Activated naive CD4-positive, alpha-beta T cell (primary cell): ENCODE data around the gene GPHN.
"Not testable (repeated sequence)": the region's sequence is repeated elsewhere in the genome, so short reads cannot be mapped to it uniquely, and the experiment has no call there.

Experiments
- DNase-seq, 4 experiments: peaks; one replicate each; lab custom pipeline; 2025; lab: John Stamatoyannopoulos, UW

Gene GPHN

DNA sequence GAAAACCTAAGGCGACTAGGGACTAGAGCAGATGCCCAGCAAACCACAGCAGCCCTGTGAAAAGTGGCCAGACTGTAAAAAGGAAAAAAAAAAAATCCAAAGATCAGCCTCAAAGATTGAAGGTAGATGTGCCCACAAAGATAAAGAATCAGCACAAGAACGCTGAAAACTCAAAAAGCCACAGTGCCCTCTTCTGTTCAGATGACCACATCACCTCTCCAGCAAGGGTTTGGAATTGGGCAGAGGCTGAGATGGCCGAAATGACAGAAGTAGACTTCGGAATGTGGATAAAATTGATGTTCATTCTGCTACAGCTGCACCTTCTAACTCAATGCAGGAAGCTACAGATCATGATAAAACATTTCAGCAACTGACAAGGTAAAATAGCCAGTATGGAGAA, 154.4 kb downstream of the GPHN start:
- no peak for DNase-seq

DNA sequence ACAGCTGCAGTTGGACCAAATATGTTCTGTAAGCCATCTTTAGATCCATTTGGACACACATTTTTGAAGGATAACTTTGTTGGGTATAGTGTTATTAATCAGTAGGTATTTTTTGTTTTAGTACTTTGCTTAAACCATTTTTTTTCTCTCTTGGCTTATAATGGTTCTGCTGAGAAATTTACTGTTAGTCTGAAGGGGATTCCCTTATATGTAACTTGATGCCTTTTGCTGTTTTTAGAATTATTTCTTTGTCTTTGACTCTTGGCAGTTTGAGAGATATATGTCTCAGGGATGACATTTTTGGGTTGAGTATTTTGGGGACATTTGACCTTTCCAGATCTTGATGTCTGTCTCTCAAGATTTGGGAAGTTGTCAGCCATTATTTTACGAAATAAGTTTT, 169.8 kb downstream of the GPHN start:
- no peak for DNase-seq

DNA sequence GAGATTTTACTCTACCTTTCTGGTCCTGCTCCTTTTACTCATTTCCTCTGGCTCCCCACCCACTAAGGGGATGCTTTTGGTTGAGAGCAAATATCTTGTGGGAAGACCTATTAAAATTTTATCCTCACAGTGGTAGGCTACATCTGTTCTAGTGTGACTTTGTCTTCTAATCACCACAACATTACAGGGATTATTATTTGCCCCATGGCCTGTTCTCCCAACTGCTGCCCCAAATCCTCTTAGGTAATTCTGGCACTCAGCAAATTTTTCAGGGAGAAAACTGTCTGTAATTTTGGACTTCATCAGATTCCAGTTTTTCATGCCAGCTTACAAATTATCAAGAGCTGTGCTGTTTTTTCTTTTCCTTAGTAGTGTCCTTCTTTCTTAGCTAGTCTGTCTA, 172.3 kb downstream of the GPHN start:
- no peak for DNase-seq

DNA sequence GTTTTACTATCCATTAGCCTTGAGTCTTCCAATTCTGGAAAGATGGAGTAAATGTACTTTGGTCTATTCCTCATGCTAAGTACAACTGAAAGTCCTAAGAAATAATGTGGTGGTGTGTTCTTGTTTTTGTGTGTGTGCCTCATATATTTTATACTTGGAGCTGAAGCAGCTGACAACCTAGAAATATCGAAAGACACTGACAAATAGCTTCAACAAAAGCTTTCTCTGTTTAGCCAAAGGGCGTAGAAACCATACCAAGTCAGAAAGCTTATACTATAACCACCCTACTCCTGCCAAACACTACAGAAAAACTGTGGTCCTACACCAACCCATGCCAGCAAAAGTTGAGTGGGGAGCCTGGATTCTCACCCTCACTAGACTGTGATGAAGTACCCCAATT, 188.4 kb downstream of the GPHN start:
- no peak for DNase-seq

DNA sequence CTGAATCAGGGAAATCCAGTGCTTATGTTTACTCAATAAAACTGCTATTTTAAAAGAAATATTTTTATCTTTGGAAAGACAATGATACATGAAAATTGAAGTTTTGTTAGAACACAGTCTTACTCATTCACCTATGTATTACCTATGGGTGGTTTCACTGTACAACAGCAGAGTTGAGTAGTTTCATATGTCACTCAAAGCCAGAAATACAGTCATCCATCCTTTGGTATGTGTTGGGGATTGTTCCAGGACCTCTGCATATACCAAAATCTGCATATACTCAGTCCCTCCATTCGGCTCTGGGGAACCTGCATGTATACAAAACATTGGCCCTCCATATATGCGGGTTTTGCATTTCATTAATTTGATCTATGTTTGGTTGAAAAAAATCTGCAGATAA, 190.6 kb downstream of the GPHN start:
- DNase-seq = no peak

DNA sequence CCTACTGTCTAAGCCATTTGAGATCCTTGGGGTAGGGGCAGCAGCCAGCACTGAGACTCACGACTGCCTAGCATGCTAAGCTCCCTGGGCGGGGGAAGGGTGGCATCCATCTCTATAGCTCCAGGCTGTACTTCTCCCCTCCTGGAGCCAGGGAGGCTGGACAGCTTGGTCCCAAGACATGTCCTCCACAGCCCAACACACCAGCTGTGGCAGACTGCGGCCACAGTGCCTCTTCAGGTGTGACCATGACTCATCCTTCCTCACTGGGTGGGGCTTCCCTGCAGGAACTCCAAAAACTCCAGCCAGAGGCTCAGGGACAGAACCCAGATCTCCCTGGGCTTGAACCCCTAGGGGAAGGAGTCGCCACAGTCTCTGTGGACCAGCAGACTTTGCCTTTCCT, 193.9 kb downstream of the GPHN start:
- DNase-seq = no peak

DNA sequence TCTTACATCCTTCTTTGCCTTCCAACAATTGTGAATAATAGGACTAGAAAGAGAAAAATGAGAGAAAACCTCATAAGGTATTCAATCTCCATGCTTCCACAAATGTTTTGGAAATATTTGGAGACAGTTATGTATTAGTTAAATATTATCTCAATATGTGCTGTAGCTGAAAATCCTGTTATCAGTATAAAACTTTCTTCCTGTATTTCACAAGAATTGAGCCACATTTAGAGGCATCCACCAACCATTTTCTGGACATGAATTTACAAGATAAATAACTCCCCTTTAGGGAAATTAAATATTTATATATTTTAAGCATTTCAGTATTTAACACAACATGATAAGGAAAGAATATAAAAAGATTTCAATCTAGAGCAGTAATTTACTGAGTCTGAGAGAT, 200.3 kb downstream of the GPHN start:
- DNase-seq = no peak

DNA sequence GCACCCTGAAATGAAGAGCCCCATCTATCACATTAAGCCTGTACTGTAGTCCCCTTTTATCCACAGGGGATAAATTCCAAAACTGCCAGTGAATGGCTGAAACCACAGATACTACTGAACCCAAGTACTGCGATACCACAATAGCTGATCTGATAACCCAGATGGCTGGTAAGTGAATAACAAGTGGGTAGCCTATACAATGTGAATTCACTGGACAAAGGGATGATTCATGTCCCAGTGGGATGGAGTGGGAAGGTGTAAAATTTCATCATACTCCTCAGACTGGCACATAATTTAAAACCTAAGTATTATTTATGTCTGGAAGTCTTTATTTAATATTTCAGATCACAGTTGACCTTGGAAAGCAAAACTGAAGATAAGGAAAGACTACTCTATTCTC, 201.3 kb downstream of the GPHN start:
- DNase-seq = no peak

DNA sequence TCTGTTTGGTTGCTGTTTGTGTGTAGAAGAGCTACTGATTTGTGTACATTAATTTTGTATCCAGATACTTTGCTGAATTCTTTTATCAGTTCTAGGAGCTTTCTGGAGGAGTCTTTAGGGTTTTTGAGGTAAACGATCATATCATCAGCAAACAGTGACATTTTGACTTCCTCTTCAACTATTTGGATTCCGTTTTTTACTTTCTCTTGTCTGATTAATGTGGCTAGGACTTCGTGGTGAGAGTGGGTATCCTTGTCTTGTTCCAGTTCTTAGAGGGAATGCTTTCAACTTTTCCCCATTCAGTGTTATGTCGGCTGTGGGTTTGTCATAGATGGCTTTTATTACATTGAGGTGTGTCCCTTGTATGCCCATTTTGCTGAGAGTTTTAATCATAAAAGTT, 206.3 kb downstream of the GPHN start:
- DNase-seq = not testable (repeated sequence)

DNA sequence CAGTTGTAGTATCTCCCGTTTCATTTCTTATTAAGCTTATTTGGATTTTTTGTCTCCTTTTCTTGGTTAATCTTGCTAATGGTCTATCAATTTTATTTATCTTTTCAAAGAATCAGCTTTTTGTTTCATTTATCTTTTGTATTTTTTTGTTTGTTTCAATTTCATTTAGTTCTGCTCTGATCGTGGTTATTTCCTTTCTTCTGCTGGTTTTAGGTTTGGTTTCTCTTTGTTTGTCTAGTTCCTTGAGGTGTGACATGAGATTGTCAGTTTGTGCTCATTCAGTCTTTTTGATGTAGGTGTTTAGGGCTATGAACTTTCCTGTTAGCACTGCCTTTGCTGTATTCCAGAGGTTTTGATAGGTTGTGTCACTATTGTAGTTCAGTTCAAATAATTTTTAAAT, 207.4 kb downstream of the GPHN start:
- DNase-seq = not testable (repeated sequence)

DNA sequence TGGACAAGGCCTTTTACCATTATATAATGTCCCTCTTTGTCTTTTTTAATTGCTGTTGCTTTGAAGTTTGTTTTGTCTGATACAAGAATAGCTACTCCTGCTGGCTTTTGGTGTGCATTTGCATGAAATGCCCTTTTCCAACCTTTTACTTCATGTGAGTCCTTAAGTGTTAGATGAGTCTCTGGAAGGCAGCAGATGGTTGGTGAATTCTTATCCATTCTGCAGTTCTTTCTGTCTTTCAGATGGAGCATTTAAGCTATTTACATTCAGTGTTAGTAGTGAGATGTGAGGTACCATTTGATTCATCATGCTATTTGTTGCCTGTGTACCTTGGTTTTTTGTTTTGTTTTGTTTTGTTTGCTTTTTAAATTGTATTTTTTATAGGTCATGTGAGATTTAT, 208.3 kb downstream of the GPHN start:
- DNase-seq = no peak

DNA sequence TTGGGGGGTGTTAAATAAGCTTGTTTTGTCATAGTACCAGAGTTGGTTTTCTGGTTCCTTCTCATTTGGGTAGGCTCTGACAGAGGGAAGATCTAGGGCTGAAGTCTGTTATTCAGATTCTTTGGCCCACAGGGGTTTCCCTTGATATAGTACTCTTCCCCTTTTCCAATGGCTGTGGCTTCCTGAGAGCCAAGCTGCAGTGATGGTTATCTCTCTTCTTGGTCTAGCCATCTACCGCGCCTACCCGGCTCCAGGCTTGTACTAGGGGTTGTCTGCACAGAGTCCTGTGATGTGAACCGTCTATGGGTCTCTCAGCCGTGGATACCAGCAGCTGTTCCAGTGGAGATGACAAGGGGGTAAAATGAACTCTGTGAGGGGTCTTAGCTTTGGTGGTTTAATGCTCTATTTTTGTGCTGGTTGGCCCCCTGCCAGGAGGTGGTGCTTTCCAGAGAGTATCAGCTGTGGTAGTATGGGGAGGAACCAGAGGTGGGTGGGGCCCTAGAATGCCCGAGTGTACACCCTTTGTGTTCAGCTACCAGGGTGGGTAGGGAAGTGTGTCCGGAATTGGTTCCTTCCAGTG, 209.7 kb downstream of the GPHN start:
- DNase-seq = no peak

DNA sequence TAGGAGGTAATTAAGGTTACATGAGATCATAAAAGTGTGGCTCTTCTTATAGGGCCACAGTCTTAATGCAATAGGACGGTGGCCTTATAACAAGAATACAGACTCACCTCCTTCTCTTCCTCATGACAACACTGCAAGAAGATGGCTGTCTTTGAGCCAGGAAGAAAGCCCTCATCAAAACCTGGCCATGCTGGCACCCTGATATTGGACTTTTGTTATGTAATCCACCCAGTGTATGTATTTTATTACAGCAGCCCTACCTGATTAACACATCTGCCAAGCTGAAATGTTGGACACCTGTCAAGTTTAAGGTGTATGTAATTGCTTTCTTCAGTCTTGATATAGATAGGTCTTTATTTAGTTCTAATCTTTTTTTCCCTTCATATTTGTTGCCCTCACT, 217.0 kb downstream of the GPHN start:
- DNase-seq = no peak

DNA sequence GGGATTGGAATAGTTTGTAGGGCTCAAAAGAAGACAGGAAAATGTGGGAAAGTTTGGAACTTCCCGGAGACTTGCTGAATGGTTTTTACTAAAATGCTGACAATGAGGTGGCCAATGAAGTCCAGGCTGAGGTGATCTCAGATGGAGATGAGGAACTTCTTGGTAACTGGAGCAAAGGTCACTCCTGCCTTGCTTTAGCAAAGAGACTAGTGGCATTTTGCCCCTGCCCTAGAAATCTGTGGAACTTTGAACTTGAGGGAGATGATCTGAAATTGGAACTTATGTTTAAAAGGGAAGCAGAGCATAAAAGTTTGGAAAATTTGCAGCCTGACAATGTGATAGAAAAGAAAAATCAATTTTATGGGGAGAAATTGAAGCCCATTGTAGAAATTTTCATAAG, 223.4 kb downstream of the GPHN start:
- not testable (repeated sequence) for DNase-seq

DNA sequence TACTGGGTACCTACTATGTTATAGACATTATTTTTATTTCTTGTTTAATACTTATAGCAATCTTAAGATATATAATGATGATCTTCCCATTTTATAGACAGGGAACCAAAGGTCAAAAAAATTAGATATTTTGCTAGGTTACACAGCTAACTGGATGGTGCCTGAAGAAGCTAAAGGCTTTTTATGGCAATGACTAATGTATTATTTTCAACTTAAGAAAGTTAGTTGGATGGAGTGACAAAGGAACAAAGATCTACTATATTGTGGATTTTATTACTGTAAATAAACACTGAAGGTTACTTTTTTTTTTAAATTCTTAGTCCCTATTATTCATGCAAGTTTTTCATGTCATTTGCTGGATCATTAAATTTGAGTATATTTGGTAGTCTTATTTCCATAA, 227.9 kb downstream of the GPHN start:
- no peak for DNase-seq

DNA sequence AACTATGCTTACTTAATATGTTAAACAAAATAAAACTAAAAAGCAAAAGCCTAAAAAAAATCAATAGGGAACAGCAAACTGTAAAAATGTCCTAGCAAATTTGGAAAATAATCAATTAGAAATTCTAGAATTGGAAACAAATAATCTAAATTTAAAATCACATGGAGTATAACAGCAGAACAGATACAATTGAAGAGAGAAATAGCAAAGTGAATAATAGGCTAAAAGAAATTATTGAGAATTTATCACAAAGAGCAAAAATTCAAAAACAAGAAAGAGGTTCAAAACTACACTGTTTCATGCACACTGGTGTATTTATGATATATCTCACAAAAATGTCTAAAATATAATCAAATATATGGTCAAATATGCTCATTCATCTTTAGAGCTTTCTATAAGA, 231.9 kb downstream of the GPHN start:
- DNase-seq = no peak

DNA sequence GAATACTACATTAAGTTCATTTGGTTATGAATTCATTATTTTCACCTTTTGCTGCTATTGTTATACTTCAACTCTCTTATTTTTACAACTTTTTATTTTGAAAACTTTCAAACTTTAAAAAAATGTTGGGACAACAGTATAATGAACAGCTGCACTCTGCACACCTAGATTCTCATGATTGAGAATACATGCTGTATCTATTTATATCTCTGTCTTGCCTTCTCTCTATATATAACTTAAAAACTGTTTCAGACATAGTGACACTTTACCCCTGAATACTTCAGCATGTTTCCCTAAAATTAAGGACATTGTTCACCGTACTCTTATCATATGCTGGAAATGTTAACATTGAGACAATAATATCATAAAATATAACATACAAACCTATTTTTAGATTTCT, 237.1 kb downstream of the GPHN start:
- no peak for DNase-seq

DNA sequence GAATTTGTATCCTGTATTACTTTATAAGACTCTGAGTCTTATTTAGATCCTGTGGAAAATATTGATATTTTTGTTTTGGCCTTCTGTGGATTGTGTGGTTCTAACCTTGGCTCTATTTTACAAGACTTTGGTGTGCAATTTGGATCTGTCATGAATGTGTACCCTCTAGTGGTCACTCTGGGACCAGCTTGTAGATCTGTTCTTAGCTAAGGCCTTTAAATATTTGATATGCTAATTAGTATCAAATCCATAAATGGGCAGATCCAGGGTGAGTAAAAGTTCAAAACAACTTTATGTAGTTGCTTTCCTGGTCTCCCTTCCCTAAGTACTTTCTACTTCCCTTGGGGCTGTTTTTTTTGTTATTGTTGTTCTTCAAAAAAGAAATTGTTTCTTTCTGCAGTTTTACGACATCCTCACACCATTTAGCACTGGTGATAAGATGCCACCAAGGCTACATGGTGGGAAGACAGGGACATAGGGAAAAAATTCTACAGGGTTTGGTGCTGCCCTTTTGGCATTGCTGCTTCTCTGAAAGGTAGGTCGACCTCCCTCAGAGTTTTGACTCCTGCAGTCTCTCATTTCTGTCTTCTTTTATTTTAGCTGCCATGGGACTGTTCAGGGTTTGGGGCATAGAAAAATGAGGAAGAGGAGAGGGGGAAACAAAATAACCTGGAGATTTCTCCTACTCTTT, 238.5 kb downstream of the GPHN start:
- DNase-seq = no peak

DNA sequence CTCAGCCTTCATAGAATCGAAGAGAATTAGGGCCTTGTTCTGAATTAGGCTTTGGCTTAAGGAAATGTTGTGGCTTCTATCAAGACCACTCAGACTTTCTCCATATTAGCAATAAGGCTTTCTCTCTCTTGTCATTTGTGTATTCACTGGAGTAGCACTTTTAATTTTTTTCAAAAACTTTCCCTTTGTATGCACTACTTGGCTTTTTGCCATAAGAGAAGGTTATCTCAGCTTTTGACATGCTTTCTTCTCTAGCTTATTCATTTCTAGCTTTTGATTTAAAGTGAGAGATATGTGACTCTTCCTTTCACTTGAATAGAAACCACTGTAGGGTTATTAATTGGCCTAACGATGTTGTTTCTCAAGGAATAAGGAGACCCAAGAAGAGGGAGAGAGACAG, 244.2 kb downstream of the GPHN start:
- DNase-seq = no peak

DNA sequence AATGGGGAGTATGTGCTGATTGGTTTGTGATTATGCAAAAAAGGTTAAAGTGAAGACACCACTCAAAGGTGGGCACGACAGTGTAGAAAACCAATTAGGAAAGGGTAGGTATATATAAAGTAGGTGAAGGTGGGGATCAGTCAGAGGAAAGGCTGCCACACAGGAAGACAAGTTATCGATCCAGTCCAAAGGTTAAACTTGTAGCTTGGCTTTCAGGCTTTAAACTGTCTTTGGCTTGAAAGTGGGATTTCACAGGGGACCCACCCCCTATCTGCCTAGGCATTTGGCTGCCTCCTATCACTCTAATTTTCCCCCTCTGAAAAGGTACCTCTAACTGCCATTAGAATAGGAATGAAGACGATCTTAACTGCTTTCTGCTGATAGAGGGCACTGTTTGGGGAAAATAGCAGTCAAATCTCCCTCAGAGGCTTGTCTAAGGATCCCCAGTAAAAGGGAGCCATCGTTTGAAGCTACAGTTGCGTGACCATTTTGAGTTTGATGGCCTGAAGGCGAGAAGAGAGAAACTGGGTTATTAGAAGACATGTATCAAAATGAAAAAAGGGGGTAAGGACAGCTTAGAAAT, 250.2 kb downstream of the GPHN start:
- no peak for DNase-seq

DNA sequence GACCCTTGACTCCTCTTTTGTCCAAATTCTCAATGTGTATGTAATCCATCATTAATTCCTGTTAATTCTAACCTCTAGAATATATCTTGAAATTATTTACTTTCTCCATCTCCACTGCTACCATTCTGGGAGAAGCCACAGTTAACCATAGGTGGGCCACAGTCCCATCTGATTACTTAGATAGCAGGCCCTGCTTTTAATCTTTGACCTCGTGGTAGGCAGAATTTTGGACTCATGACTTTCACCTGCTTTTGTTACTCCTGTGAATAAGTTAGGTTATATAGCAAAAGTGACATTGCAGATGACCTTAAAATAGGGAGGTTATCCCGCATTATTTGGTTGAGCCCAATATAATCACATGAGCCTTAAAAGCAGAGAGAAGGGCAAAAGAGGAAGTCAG, 264.2 kb downstream of the GPHN start:
- DNase-seq = no peak

DNA sequence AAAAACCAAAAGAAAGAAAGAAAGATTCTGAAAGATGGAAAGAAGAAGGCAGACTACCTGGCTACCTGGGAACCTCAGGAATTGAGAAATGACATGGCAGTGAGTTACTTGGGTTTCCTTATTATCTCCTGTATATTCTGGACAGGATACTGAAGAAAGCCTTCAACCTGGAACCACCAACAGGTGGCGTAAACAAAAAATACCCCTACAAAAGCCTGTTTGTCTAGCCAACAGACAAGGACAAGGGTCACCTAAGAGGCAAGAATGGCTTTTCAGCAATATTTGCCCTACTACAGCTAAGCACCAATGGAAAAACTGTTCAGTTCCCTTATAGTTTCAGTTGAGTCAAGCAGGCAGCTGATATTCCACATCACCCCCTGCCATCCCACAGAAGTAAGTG, 274.9 kb downstream of the GPHN start:
- DNase-seq = no peak

DNA sequence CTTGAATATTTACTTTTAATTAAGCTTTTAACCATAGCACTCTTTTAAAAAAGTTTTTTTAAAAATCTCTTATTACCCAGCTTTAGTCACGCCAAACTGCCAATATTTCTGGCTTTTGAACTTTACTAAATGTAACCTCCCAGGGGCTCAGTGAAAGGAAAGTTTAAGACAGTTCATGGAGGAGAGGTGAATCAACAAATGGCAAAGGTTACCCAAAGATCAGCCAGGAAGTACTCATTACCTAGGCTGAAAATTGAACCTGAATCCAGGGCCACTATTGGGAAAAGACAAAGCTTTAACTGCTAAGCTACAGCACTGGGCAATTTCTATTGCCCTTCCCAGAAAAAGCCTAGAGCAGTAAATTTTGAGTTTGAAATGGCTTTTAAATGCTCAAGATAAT, 282.2 kb downstream of the GPHN start:
- DNase-seq = no peak

DNA sequence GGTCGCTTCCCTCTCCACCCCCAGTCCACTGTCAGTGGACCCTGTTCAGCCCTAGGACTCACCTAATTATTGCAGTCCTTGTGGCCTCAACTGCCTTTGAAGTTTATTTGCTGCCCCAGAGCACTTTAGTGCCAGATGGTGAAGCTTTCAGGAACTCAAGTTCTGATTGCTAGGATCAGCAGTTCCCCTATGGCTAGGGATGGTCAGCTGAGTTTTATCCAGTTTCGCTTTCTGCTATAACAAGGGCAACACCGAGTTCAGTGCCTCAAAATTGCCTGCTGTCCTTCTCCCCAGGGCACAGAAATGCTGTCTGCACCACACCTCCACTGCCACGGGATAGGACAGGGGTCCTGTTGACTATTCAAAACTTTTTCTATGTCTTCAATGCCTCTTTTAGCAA, 295.0 kb downstream of the GPHN start:
- no peak for DNase-seq
